OCI-LY1 (cell line): Measurements from ENCODE around the gene RTF2.

ENCODE experiments used
- H2AFZ ChIP-seq: fragments of 200-600 bp; sonication (generic), shearing (Covaris generic); 2 replicates; pipeline ENCODE4 v1.6.0; 2014; ENCODE audit warnings: antibody characterized with exemption, mild to moderate bottlenecking, low read length
- H3F3A ChIP-seq: fragments of 200-600 bp; sonication (generic), shearing (Covaris generic); 2 replicates; pipeline ENCODE4 v1.6.0; 2014; ENCODE audit warnings: mild to moderate bottlenecking, antibody characterized with exemption, low read length, moderate library complexity; ENCODE audit not compliant: insufficient read depth
- H3K27ac ChIP-seq: fragments of 200-600 bp; sonication (generic); 2 replicates; pipeline ENCODE4 v1.5.1; 2014; ENCODE audit warnings: low read length, mixed run types, mild to moderate bottlenecking, low read depth; ENCODE audit not compliant: poor library complexity, severe bottlenecking
- H3K27me3 ChIP-seq: fragments of 200-600 bp; sonication (generic); 2 replicates; pipeline ENCODE4 v1.6.0; 2014; ENCODE audit warnings: antibody characterized with exemption, mild to moderate bottlenecking, low read length, moderate library complexity; ENCODE audit not compliant: insufficient read depth
- H3K36me3 ChIP-seq: fragments of 200-600 bp; sonication (generic); 2 replicates; pipeline ENCODE4 v1.6.1; 2014; ENCODE audit warnings: mild to moderate bottlenecking, antibody characterized with exemption, low read length, moderate library complexity, mixed read lengths; ENCODE audit not compliant: insufficient read depth
- H3K4me1 ChIP-seq: fragments of 200-600 bp; sonication (generic); 2 replicates; pipeline ENCODE4 v1.5.1; 2014; ENCODE audit warnings: mild to moderate bottlenecking, low read length, moderate library complexity; ENCODE audit not compliant: insufficient read depth, severe bottlenecking
- H3K4me2 ChIP-seq: fragments of 200-600 bp; sonication (generic), shearing (Covaris generic); 2 replicates; pipeline ENCODE4 v1.6.1; 2014; ENCODE audit warnings: low read length
- H3K4me3 ChIP-seq: fragments of 200-600 bp; sonication (generic); 2 replicates; pipeline ENCODE4 v1.5.1; 2014; ENCODE audit warnings: low read length, low read depth, mild to moderate bottlenecking, mixed read lengths; ENCODE audit not compliant: poor library complexity, severe bottlenecking
- H3K79me2 ChIP-seq: fragments of 200-600 bp; shearing (Covaris generic); 2 replicates; pipeline ENCODE4 v1.6.1; 2016; ENCODE audit warnings: mixed run types, low read length, mixed read lengths; ENCODE audit not compliant: insufficient read depth
- H3K9ac ChIP-seq: fragments of 200-600 bp; sonication (generic), shearing (Covaris generic); 2 replicates; pipeline ENCODE4 v1.6.1; 2014; ENCODE audit warnings: mild to moderate bottlenecking, low read length, mixed read lengths
- H3K9me2 ChIP-seq: fragments of 200-600 bp; sonication (generic), shearing (Covaris generic); 2 replicates; pipeline ENCODE4 v1.6.1; 2014; ENCODE audit warnings: low read depth, mild to moderate bottlenecking, low read length, mixed read lengths
- H3K9me3 ChIP-seq: fragments of 200-600 bp; shearing (Covaris generic); 2 replicates; pipeline ENCODE4 v1.6.1; 2014; ENCODE audit warnings: low read length, mixed read lengths
- H4K20me1 ChIP-seq: fragments of 200-600 bp; sonication (generic), shearing (Covaris generic); 2 replicates; pipeline ENCODE4 v1.6.0; 2016; ENCODE audit warnings: mild to moderate bottlenecking, low read length; ENCODE audit not compliant: insufficient read depth
- EZH2 ChIP-seq: fragments of 200-600 bp; sonication (generic), shearing (Covaris generic); IDR thresholded peaks from 2 replicates; pipeline ENCODE4 v1.8.0; 2017; ENCODE audit warnings: borderline replicate concordance, mixed run types, mild to moderate bottlenecking, antibody characterized with exemption, low read length, moderate library complexity, mixed read lengths
- TF ChIP-seq, protein P1 (sequence below): fragments of 200-600 bp; sonication (generic), shearing (Covaris generic); IDR thresholded peaks from 2 replicates; pipeline ENCODE4 v1.5.1; 2017; ENCODE audit warnings: mild to moderate bottlenecking, antibody characterized with exemption, low read length, moderate library complexity, mixed read lengths

Gene RTF2

GRCh38 chr20:56428881-56429280, 39.5 kb upstream of the RTF2 start:
- Histone ChIP-seq H3K9ac (no peak overlapping the region), H3F3A (no peaks in the 10 kb centered on the region)

GRCh38 chr20:56429502-56429901, 38.9 kb upstream of the RTF2 start:
- no peaks in the 10 kb centered on the region for H3F3A ChIP-seq
- no peak overlapping the region for H3K9ac ChIP-seq
- H3K4me1 ChIP-seq: peaks cover 11% of the 10 kb centered on the region
- no peaks in the 10 kb centered on the region for H4K20me1 ChIP-seq
- H3K4me2 ChIP-seq: peak overlapping the region; percentile 27; the same call in 1 of the 2 replicates
- H3K9me3 ChIP-seq: no peaks in the 10 kb centered on the region
- H3K4me3 ChIP-seq: peak overlapping the region; percentile 20
- H2AFZ ChIP-seq: peak overlapping the region; percentile 54
- H3K9me2 ChIP-seq: no peaks in the 10 kb centered on the region
- TF ChIP-seq EZH2: no peak
- TF ChIP-seq, protein P1, sequence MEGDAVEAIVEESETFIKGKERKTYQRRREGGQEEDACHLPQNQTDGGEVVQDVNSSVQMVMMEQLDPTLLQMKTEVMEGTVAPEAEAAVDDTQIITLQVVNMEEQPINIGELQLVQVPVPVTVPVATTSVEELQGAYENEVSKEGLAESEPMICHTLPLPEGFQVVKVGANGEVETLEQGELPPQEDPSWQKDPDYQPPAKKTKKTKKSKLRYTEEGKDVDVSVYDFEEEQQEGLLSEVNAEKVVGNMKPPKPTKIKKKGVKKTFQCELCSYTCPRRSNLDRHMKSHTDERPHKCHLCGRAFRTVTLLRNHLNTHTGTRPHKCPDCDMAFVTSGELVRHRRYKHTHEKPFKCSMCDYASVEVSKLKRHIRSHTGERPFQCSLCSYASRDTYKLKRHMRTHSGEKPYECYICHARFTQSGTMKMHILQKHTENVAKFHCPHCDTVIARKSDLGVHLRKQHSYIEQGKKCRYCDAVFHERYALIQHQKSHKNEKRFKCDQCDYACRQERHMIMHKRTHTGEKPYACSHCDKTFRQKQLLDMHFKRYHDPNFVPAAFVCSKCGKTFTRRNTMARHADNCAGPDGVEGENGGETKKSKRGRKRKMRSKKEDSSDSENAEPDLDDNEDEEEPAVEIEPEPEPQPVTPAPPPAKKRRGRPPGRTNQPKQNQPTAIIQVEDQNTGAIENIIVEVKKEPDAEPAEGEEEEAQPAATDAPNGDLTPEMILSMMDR: no peak
- no peaks in the 10 kb centered on the region for H3K36me3 ChIP-seq
- no peak overlapping the region for H3K27ac ChIP-seq
- no peaks in the 10 kb centered on the region for H3K27me3 ChIP-seq
- H3K79me2 ChIP-seq: no peaks in the 10 kb centered on the region

More at GRCh38 chr20:56428881-56429280, 39.5 kb upstream of the RTF2 start:
- Histone ChIP-seq H3K9me3 (no peaks in the 10 kb centered on the region), H3K27me3 (no peaks in the 10 kb centered on the region), H3K36me3 (no peaks in the 10 kb centered on the region), H3K4me1 (peaks cover 11% of the 10 kb centered on the region), H3K79me2 (no peaks in the 10 kb centered on the region), H4K20me1 (no peaks in the 10 kb centered on the region), H3K9me2 (no peaks in the 10 kb centered on the region), H3K27ac (no peak overlapping the region), H2AFZ (no peak overlapping the region; the same call in 1 of the 2 replicates), H3K4me2 (no peak overlapping the region; the same call in 1 of the 2 replicates), H3K4me3 (no peak overlapping the region)
- TF ChIP-seq EZH2: no peak
- TF ChIP-seq, protein P1: no peak

GRCh38 chr20:56429941-56430340, 38.5 kb upstream of the RTF2 start:
- TF ChIP-seq EZH2: no peak
- TF ChIP-seq, protein P1: no peak
- H3K9me2 ChIP-seq: no peaks in the 10 kb centered on the region
- no peaks in the 10 kb centered on the region for H3K27me3 ChIP-seq
- H3K9me3 ChIP-seq: no peaks in the 10 kb centered on the region
- no peak overlapping the region for H3K9ac ChIP-seq
- H3F3A ChIP-seq: no peaks in the 10 kb centered on the region
- no peaks in the 10 kb centered on the region for H3K79me2 ChIP-seq
- peak overlapping the region; percentile 54 for H2AFZ ChIP-seq
- H3K27ac ChIP-seq: no peak overlapping the region
- no peak overlapping the region for H3K4me3 ChIP-seq
- peaks cover 11% of the 10 kb centered on the region for H3K4me1 ChIP-seq
- H3K36me3 ChIP-seq: no peaks in the 10 kb centered on the region
- H3K4me2 ChIP-seq: peak overlapping the region; percentile 27; the same call in 1 of the 2 replicates
- H4K20me1 ChIP-seq: no peaks in the 10 kb centered on the region
